CMK (cell line): ENCODE results near the gene MED29.

Experiments used
- DNase-seq: peaks from one replicate; pipeline ENCODE4 v3.0.0-alpha.2; 2010; ENCODE audit warnings: low read depth

MED29 gene

GRCh38 chr19:39411081-39411831, 20.1 kb downstream of the MED29 start:
- DNase-seq: no peak

GRCh38 chr19:39411832-39412099, 20.6 kb downstream of the MED29 start:
- DNase-seq: no peak

GRCh38 chr19:39412100-39412866, 21.1 kb downstream of the MED29 start, which contains the start of gene PLEKHG2:
PLEKHG2 (plus strand) TSS chr19:39412669; CDS start chr19:39414087, 1,418 bp downstream.
- peak; percentile 98 for DNase-seq

- DNase-seq: no peak
Measured at GRCh38 chr19:39412867-39413271, 21.7 kb downstream of the MED29 start.

GRCh38 chr19:39413272-39413910, 22.2 kb downstream of the MED29 start:
- DNase-seq: no peak

- DNase-seq: no peak
Measured at GRCh38 chr19:39413911-39414608, 22.9 kb downstream of the MED29 start.

- DNase-seq: no peak
Measured at GRCh38 chr19:39415111-39416046, 24.2 kb downstream of the MED29 start.

GRCh38 chr19:39416152-39417120, 25.3 kb downstream of the MED29 start:
- DNase-seq: no peak

- DNase-seq: no peak
Measured at GRCh38 chr19:39417463-39418181, 26.4 kb downstream of the MED29 start.

- no peak for DNase-seq
Measured at GRCh38 chr19:39419003-39419402, 27.8 kb downstream of the MED29 start.

GRCh38 chr19:39420769-39421168, 29.6 kb downstream of the MED29 start:
- no peak for DNase-seq

- no peak for DNase-seq
Measured at GRCh38 chr19:39422020-39422419, 30.8 kb downstream of the MED29 start.

- DNase-seq: no peak
Measured at GRCh38 chr19:39423258-39424086, 32.3 kb downstream of the MED29 start.

GRCh38 chr19:39424934-39425333, 33.8 kb downstream of the MED29 start:
- DNase-seq: no peak

GRCh38 chr19:39425744-39426143, 34.6 kb downstream of the MED29 start:
- no peak for DNase-seq

- no peak for DNase-seq
Measured at GRCh38 chr19:39426170-39426569, 35.0 kb downstream of the MED29 start.

GRCh38 chr19:39427707-39428106, 36.5 kb downstream of the MED29 start:
- no peak for DNase-seq

GRCh38 chr19:39428283-39429112, 37.3 kb downstream of the MED29 start:
- no peak for DNase-seq
